Glomerular endothelial cell (primary cell): Measurements from ENCODE around the gene FAM50B. TPM values are rescaled to one million over a fixed set of nuclear protein-coding genes. Genes with fewer than 3 reads are reported as not detected.
"Not testable (repeated sequence)": the region's sequence is repeated elsewhere in the genome, so short reads cannot be mapped to it uniquely, and the experiment has no call there.

Experiments used
- DNase-seq: peaks from one replicate; pipeline ENCODE4 v3.0.0-alpha.2; 2011; ENCODE audit warnings: low read depth, low spot score; ENCODE audit errors: extremely low read depth
- total RNA-seq: library from RNA; depleted of rRNA; stranded (reverse); fragments of >200 nt; gene quantifications from 2 replicates; pipeline ENCODE4 v1.2.3, GENCODE V29; 2015

The FAM50B gene
- total RNA-seq, 1 donor from 2014 or later, result 6.8 TPM

- DNase-seq, result no peak
Observed at GRCh38 chr6:3844097-3844463, 5.1 kb upstream of the FAM50B start.

- no peak for DNase-seq
Observed at GRCh38 chr6:3847521-3847920, 1.7 kb upstream of the FAM50B start.

GRCh38 chr6:3848380-3848779, 793 bp upstream of the FAM50B start:
- no peak for DNase-seq

- DNase-seq, result no peak
Observed at GRCh38 chr6:3849681-3850450, 693 bp downstream of the FAM50B start.

- DNase-seq, result no peak
Observed at GRCh38 chr6:3850451-3851203, 1.5 kb downstream of the FAM50B start.

GRCh38 chr6:3851839-3852238, 2.7 kb downstream of the FAM50B start:
- no peak for DNase-seq

- no peak for DNase-seq
Observed at GRCh38 chr6:3852391-3852790, 3.2 kb downstream of the FAM50B start.

- no peak for DNase-seq
Observed at GRCh38 chr6:3855866-3856265, 6.7 kb downstream of the FAM50B start.

- no peak for DNase-seq
Observed at GRCh38 chr6:3856576-3856975, 7.4 kb downstream of the FAM50B start.

GRCh38 chr6:3857468-3858456, 8.6 kb downstream of the FAM50B start:
- no peak for DNase-seq

- no peak for DNase-seq
Observed at GRCh38 chr6:3859878-3860552, 10.8 kb downstream of the FAM50B start.

GRCh38 chr6:3861424-3861823, 12.3 kb downstream of the FAM50B start:
- DNase-seq, result no peak

GRCh38 chr6:3862038-3862437, 12.9 kb downstream of the FAM50B start:
- DNase-seq, result no peak

- not testable (repeated sequence) for DNase-seq
Observed at GRCh38 chr6:3863322-3863721, 14.1 kb downstream of the FAM50B start.

GRCh38 chr6:3865463-3865862, 16.3 kb downstream of the FAM50B start:
- DNase-seq, result no peak

GRCh38 chr6:3867641-3868502, 18.7 kb downstream of the FAM50B start:
- DNase-seq, result no peak

- no peak for DNase-seq
Observed at GRCh38 chr6:3868544-3868943, 19.4 kb downstream of the FAM50B start.

- no peak for DNase-seq
Observed at GRCh38 chr6:3869284-3869631, 20.1 kb downstream of the FAM50B start.

- DNase-seq, result no peak
Observed at GRCh38 chr6:3869632-3870527, 20.7 kb downstream of the FAM50B start.
